Activated CD4-positive, alpha-beta T cell treated with anti-CD3 and anti-CD28 coated beads, Interleukin-2, Interleukin-6, amounts not matched to agents 100 ng/mL and 50 ng/mL, durations not matched to agents 16 hours and 8 hours (primary cell): ENCODE data around the gene CSTF3.
"Not testable (repeated sequence)": the region's sequence is repeated elsewhere in the genome, so short reads cannot be mapped to it uniquely, and the experiment has no call there.

Source experiments
- DNase-seq: peaks from one replicate; pipeline ENCODE4 v3.0.0-alpha.2; 2020

CSTF3 gene

DNA sequence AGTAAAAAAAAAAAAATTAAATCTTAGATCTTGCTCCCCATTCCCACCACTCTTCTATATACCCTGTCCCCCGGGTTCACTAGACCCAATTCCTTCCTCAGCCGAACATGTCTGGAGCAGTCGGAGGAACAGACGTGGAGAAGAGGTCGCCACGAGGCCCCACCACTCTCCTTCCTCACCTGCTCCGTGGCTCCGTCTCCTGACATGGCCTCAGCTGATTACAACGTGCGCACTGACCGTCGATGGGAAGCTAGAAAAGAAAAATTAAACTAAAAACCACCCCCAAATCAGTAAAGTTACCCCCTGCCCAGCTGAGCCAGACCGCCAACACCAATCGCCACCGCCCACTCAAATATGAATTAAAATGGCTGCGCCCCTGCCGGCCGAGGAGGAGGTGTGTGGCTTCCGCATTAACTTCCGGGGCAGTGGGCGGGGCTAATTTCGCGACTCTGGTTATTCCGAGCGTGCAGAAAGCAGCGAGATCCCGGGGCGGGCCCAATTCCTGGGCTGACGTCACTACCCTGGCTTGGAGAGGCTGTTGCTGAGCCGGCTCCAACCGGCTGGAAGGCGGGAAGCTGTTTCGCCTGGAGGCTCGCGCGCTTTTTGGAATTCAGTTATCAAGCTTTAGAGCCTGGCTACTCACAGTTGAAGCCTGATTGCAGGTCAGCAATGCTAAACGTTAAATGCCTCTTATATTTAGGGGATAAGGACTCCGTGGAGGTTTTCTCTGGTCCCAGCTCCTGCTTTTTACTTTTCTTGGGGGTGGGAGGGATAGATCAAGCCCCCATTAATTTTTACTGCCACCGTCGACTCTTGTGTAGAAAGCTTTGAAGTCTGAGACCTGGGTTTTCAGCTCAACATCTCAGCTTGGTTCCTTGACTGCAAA, at the start of gene CSTF3:
Gene CSTF3, minus strand, starts transcription at position 361 of the 886 bp plus-strand sequence. Its CDS starts 155 bp downstream, at position 206.
- peak; percentile 98 for DNase-seq

GRCh38 chr11:33208150-33208549, 46.9 kb upstream of the CSTF3 start:
- no peak for DNase-seq

DNA sequence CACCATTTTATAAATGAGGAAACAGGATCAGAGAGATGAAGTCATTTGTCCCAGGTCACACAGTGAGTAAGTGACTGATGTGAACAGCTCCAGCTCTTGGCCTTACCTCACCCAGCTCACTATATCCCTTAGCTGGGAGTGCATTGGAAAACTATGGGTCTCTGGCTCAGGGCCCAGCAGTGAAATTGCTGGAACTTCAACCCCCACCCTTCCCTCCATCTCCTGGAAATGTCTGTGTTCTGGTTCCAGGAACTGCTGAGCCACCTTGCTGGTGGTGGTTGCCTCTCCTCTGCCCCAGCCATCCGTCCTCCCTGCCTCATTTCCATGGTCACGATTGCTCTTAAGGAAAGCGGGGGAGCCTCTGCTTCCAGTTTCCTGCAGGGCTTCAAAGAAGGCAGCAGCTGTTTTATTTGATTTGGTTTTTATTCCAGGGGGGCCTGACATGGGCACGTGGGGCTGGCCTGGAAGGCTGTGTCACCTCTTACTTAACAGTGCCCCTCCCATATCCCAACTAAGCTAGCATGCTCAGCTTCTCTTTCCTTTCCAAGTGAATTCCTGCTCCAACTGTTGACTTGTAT, 46.2 kb upstream of the CSTF3 start:
- DNase-seq = no peak

- DNase-seq = no peak
Measured at GRCh38 chr11:33197915-33198727, 36.8 kb upstream of the CSTF3 start.

GRCh38 chr11:33195462-33196173, 34.3 kb upstream of the CSTF3 start:
- DNase-seq = no peak

DNA sequence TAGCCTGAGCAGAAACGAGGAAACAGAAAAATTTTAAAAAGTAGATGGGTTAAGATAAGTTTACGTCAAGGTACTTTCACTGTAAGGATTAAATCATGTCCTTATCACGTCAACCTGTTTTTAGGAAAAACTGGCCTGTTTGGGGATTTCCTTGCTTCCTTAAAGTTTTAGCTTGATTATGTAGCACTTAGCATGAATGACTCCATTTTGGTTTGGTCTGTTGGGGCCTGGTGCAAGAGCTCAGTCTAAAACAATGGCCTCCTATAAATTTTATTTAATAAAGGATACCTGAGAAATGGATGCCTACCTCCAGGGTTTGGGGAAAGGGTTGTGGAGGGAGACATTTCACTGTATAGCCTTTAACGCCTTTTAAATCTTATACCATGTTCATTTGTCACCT, 33.2 kb upstream of the CSTF3 start:
- no peak for DNase-seq

DNA sequence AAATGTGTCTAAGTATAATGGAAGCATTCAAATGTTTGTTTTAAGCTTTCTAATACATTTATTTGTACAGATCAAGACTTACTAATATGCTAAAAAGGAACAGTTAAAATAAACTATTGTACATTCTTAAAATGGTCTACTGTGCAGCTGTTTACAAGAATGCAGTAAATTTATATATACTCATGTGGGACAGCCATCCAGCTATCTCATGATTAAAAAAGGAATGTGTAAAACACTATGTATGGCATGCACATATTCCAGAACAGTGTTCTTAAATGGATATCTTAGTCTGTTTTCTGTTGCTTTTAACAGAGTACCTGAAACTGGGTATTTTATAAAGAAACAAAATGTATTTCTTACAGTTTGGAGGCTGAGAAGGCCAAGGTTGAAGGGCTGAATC, 30.2 kb upstream of the CSTF3 start:
- DNase-seq = no peak

GRCh38 chr11:33187998-33188722, 26.9 kb upstream of the CSTF3 start:
- DNase-seq = no peak

DNA sequence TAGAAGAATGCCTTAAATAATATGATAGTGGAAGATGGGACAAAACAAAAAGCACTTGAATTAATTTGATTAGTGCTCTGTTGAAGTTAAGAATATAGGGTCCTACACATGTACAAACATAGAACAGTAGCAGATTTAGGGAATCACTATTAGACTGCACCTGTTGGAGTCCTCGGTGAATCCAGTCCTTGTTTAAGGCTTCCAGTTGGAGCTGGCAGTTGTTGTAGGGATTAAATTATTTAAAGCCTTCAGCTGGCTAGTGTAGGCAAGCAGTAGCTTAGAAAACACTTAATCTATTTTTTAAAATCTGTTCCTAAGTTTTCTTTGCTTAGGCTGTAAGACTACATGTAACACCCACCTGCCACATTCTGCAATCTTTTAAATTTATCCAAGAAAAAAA, 24.5 kb upstream of the CSTF3 start:
- no peak for DNase-seq

- no peak for DNase-seq
Measured at GRCh38 chr11:33182246-33182878, 21.1 kb upstream of the CSTF3 start.

DNA sequence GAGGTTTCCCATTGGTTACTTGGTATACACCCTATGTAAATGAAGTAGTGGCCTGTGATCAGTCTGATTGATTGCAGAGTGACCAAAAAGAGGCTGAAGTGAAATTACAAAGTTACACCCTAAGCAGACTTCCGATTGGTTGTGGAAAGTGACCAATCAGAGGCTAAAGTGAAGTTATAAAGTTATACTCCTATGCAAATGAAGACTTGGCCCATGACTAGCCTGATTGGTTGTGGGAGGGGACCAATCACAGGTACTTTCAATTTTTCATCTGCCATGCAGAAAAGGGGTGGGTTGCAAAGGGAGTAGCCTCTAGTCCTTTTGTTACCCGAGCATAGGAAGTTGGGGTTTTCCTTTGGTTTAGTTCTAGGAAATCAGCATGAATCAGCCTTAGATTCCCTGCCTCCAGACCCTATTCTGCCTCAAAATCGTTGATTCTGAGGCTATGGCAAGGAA, 18.1 kb upstream of the CSTF3 start:
- peak; percentile 20 for DNase-seq

GRCh38 chr11:33178443-33179180, 17.3 kb upstream of the CSTF3 start:
- DNase-seq = no peak

DNA sequence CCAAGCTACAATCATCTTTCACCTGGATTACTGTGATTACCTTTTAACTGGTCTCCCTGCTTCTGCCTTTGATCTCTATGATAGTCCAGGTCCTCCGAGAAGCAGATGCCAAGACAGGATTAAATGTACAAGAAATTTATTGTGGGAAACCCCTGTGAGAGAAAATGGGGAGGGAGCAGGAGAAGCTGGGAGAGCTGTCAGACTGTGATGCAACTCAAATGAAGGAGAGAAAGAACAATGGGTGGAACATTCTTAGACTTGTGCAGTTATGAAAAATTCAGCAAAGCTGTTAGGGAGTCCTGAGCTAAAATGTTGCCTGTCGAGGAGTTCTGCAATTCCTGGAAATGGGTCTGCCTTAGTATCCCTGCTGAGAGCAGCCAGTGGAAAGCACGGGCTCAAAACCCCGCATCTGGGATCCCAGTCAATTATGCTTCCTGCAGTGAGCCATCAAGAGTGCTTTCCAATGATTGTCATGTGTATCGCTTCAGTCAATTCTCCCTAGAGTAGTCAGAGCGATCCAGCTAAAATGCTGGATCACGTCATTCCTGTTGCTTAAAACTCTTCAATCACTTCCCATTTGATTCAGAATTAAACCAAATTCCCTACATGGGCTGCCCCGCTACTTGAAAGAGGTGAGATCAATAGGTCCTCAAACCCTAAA, 16.5 kb upstream of the CSTF3 start:
- no peak for DNase-seq

DNA sequence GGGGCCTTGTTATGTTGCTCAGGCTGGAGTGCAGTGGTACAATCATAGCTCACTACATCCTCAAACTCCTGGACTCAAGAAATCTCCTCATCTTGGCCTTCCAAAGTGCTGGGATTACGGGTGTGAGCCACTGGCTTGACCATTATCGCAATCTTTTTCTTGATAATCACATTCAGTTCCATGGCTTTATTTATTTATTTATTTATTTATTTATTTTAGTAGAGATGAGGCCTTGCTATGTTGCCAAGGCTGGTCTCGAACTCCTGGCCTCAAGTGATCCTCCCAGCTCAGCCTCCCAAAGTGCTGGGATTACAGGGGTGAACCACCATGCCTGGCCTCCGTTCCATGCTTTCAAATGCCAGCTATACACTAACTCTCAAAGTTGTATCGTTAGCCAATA, 15.5 kb upstream of the CSTF3 start:
- DNase-seq = not testable (repeated sequence)

DNA sequence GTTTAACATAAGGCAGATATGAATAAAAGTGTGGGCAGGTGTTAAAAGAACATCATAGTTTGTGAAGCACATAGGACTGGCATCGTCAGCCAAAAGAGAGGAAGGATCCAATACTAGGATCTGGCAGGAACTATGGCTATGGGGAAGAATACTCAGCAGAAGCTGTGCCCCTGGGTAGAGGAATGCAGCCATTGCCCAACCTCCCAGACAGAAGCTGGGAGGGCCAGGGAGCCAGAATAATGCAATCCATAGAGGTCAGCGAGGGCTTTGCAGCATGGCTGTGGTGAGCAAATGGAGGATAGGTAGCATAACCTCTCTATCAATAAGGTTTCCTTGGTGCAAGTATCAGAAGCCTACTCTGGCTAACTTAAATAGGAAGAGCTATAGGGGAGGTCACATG, 11.7 kb upstream of the CSTF3 start:
- no peak for DNase-seq

DNA sequence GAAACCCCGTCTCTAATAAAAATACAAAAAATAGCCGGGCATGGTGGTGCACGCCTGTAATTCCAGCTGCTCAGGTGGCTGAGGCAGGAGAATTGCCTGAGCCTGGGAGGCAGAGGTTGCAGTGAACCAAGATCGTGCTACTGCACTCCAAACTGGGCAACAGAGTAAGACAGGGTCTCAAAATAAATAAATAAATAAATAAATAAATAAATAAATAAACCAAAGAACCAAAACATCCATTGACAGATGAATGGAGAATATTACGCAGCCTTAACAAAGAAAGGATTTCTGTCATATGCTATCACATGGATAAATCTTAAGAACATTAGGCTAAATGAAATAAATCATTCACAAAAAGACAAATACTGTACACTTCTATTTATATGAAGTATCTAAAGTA, 11.1 kb upstream of the CSTF3 start:
- no peak for DNase-seq

GRCh38 chr11:33171251-33171650, 10.0 kb upstream of the CSTF3 start:
- no peak for DNase-seq

DNA sequence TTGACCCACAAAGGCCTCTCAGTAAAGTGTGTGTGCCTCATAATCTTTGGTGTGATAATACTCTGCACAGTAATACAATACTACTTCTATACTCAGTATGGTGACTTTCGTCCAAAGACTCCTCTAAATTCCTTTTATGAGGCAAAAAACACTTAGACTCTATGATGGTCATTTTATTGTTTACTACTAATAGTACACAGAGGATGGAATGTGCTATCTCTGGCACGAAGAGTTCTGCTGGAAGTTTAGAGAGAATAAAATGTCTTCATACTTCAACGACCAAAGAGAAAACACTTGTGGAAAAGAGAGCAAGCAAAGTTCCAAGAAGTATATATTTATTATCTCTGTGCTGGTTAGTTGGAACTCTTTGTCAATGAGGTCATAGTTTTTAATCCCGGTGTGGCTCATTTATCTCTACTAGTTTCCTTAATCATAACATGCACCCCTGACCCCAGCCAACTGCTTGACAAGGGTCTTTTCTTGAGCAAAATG, 7.5 kb upstream of the CSTF3 start:
- no peak for DNase-seq

GRCh38 chr11:33162831-33163230, 1.6 kb upstream of the CSTF3 start:
- DNase-seq = no peak

GRCh38 chr11:33160587-33160986, 693 bp downstream of the CSTF3 start:
- no peak for DNase-seq
